RWPE2 (cell line): Measurements from ENCODE around the gene CYP4F3.
"Not testable (repeated sequence)": the region's sequence is repeated elsewhere in the genome, so short reads cannot be mapped to it uniquely, and the experiment has no call there.

Source experiments
- ATAC-seq: fragments of 200-7000 bp; cut with Tn5 transposase; 3 replicates; pipeline ENCODE4 v1.9.1; 2021; ENCODE audit warnings: low read depth
- DNase-seq: peaks from one replicate; pipeline ENCODE4 v3.0.0-alpha.2; 2020; ENCODE audit warnings: low spot score
- H3K27ac ChIP-seq: fragments of 450-650 bp; 2 replicates; pipeline ENCODE4 v1.5.1; 2017; ENCODE audit warnings: mild to moderate bottlenecking; ENCODE audit not compliant: poor library complexity, severe bottlenecking
- H3K27me3 ChIP-seq: fragments of 250-450 bp; sonication (Bioruptor Pico); 2 replicates; pipeline ENCODE4 v1.5.1; 2021; ENCODE audit warnings: mild to moderate bottlenecking, moderate library complexity; ENCODE audit not compliant: insufficient read depth, poor library complexity, severe bottlenecking
- H3K36me3 ChIP-seq: fragments of 250-450 bp; sonication (Bioruptor Pico); 2 replicates; pipeline ENCODE4 v1.5.1; 2020; ENCODE audit warnings: low read depth, mild to moderate bottlenecking, moderate library complexity
- H3K4me1 ChIP-seq: fragments of 250-450 bp; sonication (Bioruptor Pico); 2 replicates; pipeline ENCODE4 v1.5.1; 2021; ENCODE audit warnings: mild to moderate bottlenecking, moderate library complexity; ENCODE audit not compliant: insufficient read depth, poor library complexity, severe bottlenecking
- H3K4me3 ChIP-seq: fragments of 250-450 bp; sonication (Bioruptor Pico); 2 replicates; pipeline ENCODE4 v1.5.1; 2021; ENCODE audit warnings: mild to moderate bottlenecking, moderate library complexity; ENCODE audit not compliant: severe bottlenecking
- H3K9me3 ChIP-seq: fragments of 250-450 bp; sonication (Bioruptor Pico); 2 replicates; pipeline ENCODE4 v1.5.1; 2021; ENCODE audit warnings: mild to moderate bottlenecking, moderate library complexity; ENCODE audit not compliant: severe bottlenecking
- TF ChIP-seq, protein P1 (sequence below): fragments of 450-650 bp; IDR thresholded peaks from one replicate; pipeline ENCODE4 v1.5.1; 2017; ENCODE audit warnings: mild to moderate bottlenecking, moderate library complexity; ENCODE audit not compliant: poor library complexity, severe bottlenecking

The CYP4F3 gene, protein sequence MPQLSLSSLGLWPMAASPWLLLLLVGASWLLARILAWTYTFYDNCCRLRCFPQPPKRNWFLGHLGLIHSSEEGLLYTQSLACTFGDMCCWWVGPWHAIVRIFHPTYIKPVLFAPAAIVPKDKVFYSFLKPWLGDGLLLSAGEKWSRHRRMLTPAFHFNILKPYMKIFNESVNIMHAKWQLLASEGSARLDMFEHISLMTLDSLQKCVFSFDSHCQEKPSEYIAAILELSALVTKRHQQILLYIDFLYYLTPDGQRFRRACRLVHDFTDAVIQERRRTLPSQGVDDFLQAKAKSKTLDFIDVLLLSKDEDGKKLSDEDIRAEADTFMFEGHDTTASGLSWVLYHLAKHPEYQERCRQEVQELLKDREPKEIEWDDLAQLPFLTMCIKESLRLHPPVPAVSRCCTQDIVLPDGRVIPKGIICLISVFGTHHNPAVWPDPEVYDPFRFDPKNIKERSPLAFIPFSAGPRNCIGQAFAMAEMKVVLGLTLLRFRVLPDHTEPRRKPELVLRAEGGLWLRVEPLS

DNA sequence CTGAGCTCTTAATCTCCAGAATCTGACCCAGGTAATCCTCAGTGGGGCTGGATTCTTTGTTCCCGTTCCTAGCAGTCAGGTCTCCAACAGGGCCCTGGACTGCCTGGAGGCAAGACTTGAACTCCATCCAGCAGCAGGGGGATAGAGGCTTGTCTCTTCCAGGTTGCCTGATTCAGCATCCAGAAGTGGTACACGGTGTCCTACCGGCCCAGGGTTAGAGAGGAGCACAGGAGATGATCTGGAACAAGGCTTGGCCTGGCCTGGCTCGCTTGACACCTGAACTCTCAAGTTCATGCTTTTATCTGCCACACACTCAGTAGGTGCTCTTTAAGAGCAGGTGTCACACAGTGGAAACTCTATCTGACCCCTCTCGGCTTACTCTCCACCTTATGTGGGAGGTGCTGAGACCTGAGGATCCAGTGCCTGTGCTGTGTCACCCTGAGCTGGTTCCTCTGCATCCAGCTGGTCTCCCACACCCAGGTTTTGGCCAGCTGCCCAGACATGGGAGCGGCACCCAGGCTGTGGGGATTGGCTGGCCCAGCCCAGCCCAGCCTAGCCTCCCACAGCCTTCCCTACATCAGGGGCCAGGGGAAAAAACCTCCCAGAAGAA, at the start of gene CYP4F3:
Gene CYP4F3, plus strand, starts transcription at position 604 of the 610 bp plus-strand sequence. CDS start 519 bp downstream, outside the sequence.
- TF ChIP-seq, protein P1, sequence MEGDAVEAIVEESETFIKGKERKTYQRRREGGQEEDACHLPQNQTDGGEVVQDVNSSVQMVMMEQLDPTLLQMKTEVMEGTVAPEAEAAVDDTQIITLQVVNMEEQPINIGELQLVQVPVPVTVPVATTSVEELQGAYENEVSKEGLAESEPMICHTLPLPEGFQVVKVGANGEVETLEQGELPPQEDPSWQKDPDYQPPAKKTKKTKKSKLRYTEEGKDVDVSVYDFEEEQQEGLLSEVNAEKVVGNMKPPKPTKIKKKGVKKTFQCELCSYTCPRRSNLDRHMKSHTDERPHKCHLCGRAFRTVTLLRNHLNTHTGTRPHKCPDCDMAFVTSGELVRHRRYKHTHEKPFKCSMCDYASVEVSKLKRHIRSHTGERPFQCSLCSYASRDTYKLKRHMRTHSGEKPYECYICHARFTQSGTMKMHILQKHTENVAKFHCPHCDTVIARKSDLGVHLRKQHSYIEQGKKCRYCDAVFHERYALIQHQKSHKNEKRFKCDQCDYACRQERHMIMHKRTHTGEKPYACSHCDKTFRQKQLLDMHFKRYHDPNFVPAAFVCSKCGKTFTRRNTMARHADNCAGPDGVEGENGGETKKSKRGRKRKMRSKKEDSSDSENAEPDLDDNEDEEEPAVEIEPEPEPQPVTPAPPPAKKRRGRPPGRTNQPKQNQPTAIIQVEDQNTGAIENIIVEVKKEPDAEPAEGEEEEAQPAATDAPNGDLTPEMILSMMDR: no peak
- Histone ChIP-seq H3K4me3 (no peak within 1 kb of the TSS), H3K4me1 (peaks cover 3% of the 10 kb centered on the region), H3K36me3 (no peaks in the 10 kb centered on the region), H3K9me3 (no peaks in the 10 kb centered on the region), H3K27me3 (no peaks in the 10 kb centered on the region), H3K27ac (no peak within 1 kb of the TSS)
- peak; percentile 97 for ATAC-seq
- peak; percentile 86 for DNase-seq

DNA sequence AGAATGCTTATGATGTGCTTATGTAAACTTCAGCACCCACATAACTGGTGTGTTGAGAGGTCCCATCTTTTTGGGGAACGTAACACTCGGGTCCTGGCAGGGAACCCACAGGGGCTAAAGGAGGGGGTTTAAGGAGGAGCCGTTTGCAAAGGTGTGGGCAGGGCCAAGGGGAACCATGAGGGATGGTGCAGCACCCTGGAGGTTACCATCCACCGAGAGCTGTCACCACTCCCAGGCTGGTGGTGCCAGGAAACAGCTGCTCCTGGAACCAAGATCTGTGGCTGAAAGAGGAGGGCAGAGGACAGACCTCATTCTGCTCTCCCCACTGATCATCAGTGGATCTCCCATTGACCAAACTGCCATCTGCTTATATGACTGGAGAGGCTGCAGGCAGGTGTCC, 48.9 kb upstream of the CYP4F3 start:
- Histone ChIP-seq H3K9me3 (no peaks in the 10 kb centered on the region), H3K4me1 (no peaks in the 10 kb centered on the region), H3K36me3 (no peaks in the 10 kb centered on the region), H3K4me3 (no peak overlapping the region), H3K27me3 (no peaks in the 10 kb centered on the region), H3K27ac (no peak overlapping the region)
- TF ChIP-seq, protein P1: no peak
- no peak for ATAC-seq
- no peak for DNase-seq

DNA sequence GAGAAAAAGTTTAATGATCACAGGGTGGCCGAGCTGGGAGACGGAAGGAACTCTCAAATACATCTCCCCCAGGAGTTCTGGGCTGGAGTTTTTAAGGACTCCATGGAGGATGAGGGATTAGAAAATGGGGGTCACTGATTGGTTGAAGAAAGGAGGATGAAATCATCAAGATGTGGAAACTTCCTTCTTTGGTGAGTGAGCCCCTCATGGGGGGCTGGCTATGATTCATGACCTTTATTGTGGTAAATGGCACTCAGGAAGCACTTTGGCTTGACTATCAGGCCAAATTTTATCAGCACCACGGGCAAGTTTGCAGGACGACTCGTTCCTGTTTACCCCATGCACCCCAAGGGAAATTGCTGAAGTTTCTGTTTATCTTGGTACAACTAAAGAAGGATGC, 48.2 kb upstream of the CYP4F3 start:
- H3K4me1 ChIP-seq, H3K27ac ChIP-seq, H3K36me3 ChIP-seq, H3K9me3 ChIP-seq, ATAC-seq, H3K4me3 ChIP-seq, H3K27me3 ChIP-seq, DNase-seq: not testable (repeated sequence)

DNA sequence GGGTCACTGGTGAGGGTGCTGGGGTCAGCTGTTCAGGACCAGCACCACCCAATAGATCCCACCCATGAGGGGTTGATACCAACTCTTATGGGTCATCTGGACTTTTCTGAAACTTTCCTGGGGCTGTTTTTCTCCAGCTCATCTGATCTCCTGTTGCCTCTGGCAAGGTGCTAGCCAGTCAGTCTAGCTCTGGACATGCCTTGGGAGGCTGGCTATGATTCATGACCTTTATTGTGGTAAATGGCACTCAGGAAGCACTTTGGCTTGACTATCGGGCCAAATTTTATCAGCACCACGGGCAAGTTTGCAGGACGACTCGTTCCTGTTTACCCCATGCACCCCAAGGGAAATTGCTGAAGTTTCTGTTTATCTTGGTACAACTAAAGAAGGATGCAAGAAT, 46.9 kb upstream of the CYP4F3 start:
- not testable (repeated sequence) for H3K4me1 ChIP-seq, ATAC-seq, H3K27me3 ChIP-seq, H3K9me3 ChIP-seq, DNase-seq, H3K27ac ChIP-seq, H3K36me3 ChIP-seq, H3K4me3 ChIP-seq

DNA sequence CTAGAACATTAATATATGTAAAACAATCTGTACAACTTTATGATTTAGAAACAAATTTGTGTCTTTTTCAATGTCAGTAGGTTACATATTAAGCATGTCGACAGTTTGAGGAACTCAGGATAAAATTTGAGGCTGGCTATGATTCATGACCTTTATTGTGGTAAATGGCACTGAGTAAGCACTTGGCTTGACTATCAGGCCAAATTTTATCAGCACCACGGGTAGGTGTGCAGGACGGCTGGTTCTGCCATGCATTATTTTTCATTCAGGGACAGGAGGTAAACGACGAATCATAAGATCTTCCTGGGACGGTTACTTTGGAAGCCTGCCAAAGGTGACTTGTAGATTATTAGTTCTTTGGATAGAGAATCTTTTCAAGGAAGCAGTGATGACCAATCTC, 45.6 kb upstream of the CYP4F3 start:
- Histone ChIP-seq H3K27ac (no peak overlapping the region), H3K9me3 (no peaks in the 10 kb centered on the region), H3K4me1 (no peaks in the 10 kb centered on the region), H3K27me3 (no peaks in the 10 kb centered on the region), H3K4me3 (no peak overlapping the region), H3K36me3 (no peaks in the 10 kb centered on the region)
- no peak for ATAC-seq
- DNase-seq: no peak
- TF ChIP-seq, protein P1: no peak

DNA sequence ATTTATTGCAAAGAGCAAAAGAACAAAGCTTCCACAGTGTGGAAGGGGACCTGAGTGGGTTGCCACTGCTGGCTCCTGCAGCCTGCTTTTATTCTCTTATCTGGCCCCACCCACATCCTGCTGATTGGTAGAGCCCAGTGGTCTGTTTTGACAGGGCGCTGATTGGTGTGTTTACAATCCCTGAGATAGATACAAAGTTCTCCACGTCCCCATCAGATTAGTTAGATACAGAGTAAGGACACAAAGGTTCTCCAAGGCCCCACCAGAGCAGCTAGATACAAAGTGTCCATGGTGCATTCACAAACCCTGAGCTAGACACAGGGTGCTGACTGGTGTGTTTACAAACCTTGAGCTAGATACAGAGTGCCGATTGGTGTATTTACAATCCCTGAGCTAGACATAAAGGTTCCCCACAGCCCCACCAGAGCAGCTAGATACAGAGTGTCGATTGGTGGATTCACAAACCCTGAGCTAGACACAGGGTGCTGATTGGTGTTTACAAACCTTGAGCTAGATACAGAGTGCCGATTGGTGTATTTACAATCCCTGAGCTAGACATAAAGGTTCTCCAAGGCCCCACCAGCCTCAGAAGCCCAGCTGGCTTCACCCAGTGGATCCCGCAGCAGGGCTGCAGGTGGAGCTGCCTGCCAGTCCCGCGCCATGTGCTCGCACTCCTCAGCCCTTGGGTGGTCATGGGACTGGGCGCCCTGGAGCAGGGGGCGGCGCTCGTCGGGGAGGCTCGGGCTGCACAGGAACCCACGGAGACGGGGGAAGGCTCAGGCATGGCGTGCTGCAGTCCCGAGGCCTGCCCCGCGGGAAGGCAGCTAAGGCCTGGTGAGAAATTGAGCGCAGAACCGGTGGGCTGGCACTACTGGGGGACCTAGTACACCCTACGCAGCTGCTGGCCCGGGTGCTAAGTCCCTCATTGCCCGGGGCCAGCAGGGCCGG, 32.4 kb upstream of the CYP4F3 start:
- not testable (repeated sequence) for DNase-seq, H3K27me3 ChIP-seq, H3K36me3 ChIP-seq, ATAC-seq, H3K27ac ChIP-seq, H3K4me3 ChIP-seq, H3K9me3 ChIP-seq, H3K4me1 ChIP-seq
